ENCODE data around the gene SERPINB10. TPM values are rescaled to one million over a fixed set of nuclear protein-coding genes. Genes with fewer than 3 reads are reported as not detected.

Gene SERPINB10
- total and polyA plus RNA-seq, 9 of the 15 experiments (the other 6 are each of a cell fraction or from before 2014, with no cell fraction given): not detected

DNA sequence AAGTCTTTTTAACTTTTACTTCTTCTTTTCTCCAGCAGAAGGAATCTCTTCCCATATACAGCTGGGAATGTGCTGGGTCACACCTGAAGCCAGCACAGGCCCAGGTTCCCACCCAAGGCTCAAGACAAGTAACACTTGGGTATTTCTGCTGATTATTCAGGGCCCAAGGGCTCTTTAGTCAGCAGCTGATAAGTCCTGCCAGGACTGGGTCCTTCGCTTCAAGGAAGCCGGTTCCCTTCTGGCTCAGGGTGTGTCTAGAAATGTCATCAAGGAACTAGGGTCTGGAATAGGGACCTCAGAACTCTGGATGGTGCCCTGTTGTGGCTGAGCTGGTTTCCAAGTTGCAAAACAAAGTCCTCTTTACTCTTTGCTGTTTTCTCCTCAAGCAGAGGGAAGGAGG is 47.2 kb upstream of the SERPINB10 start:
- H3K79me2 ChIP-seq (ENCODE audit: control insufficient read depth, insufficient read depth, low read length): no peaks in the 10 kb centered on the region
- CTCF ChIA-PET (ENCODE audit: low intra/inter-chr PET ratio): no interaction called here

More for the DNA sequence above, 47.2 kb upstream of the SERPINB10 start:
- Histone ChIP-seq H3K4me3 (no peak overlapping the region), H3K9me1 (ENCODE audit: control insufficient read depth, insufficient read depth, low read length) (no peaks in the 10 kb centered on the region), H3K4me1 (replicated peaks in 1 of 2; ENCODE audit: control insufficient read depth in 2 of 2, insufficient read depth in 2 of 2, low read length in 2 of 2) (no peaks in the 10 kb centered on the region), H3K9me3 (replicated peaks; ENCODE audit: control insufficient read depth, insufficient read depth, low read depth, low read length) (no peaks in the 10 kb centered on the region), H2AFZ (ENCODE audit: low read depth, low read length) (no peak overlapping the region), H3K4me2 (ENCODE audit: insufficient read depth, low read length) (no peak overlapping the region), H3K9ac (ENCODE audit: insufficient read depth in 1 of 2, low read depth in 2 of 2, low read length in 2 of 2) (no peak overlapping the region), H3K27me3 (ENCODE audit: control insufficient read depth in 2 of 2, insufficient read depth in 2 of 2, low read length in 2 of 2) (no peaks in the 10 kb centered on the region), H3K27ac (ENCODE audit: extremely low read depth, low read depth, low read length) (no peak overlapping the region), H4K20me1 (replicated peaks; ENCODE audit: control insufficient read depth, insufficient read depth, low read length) (no peaks in the 10 kb centered on the region), H3K36me3 (ENCODE audit: control insufficient read depth, insufficient read depth, low read length) (no peaks in the 10 kb centered on the region)
- ATAC-seq (no peak), DNase-seq (ENCODE audit: extremely low read depth in 1 of 4, low spot score in 3 of 4) (no peak), FAIRE-seq (no peak)
- TF ChIP-seq, protein P1, sequence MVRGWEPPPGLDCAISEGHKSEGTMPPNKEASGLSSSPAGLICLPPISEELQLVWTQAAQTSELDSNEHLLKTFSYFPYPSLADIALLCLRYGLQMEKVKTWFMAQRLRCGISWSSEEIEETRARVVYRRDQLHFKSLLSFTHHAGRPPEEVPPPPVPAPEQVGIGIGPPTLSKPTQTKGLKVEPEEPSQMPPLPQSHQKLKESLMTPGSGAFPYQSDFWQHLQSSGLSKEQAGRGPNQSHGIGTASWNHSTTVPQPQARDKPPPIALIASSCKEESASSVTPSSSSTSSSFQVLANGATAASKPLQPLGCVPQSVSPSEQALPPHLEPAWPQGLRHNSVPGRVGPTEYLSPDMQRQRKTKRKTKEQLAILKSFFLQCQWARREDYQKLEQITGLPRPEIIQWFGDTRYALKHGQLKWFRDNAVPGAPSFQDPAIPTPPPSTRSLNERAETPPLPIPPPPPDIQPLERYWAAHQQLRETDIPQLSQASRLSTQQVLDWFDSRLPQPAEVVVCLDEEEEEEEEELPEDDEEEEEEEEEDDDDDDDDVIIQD (CRISPR knock-in tag; IDR thresholded peaks at IDR 0.05): no peak
- no peak for TF ChIP-seq ZNF121 (CRISPR knock-in tag; conservative IDR thresholded peaks at IDR 0.05)
- TF ChIP-seq, protein P2, sequence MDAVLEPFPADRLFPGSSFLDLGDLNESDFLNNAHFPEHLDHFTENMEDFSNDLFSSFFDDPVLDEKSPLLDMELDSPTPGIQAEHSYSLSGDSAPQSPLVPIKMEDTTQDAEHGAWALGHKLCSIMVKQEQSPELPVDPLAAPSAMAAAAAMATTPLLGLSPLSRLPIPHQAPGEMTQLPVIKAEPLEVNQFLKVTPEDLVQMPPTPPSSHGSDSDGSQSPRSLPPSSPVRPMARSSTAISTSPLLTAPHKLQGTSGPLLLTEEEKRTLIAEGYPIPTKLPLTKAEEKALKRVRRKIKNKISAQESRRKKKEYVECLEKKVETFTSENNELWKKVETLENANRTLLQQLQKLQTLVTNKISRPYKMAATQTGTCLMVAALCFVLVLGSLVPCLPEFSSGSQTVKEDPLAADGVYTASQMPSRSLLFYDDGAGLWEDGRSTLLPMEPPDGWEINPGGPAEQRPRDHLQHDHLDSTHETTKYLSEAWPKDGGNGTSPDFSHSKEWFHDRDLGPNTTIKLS (IDR thresholded peaks at IDR 0.05; ENCODE audit: borderline replicate concordance, low read depth): no peak
- no peak for TF ChIP-seq ZNF384 (IDR thresholded peaks at IDR 0.05; ENCODE audit: low read depth, low read length)
- no peak for TF ChIP-seq TAF9B (IDR thresholded peaks at IDR 0.05; ENCODE audit: partially characterized antibody)
- intact Hi-C loops (cut with micrococcal nuclease): no loop called here
- no TSS peak for BruUV-seq (replicated peaks)
- in situ Hi-C loops (cut with MboI): no loop called here
- 0% methylated on average over 2 of the region's 2 CpGs for WGBS (ENCODE audit: insufficient coverage, low coverage, missing lambda C conversion rate)
- POLR2A ChIA-PET: no interaction called here
